HEK293T (cell line): ENCODE data around the gene CYP2B6.

ENCODE experiments used
- CTCF ChIA-PET: fragments of 350-600 bp; formaldehyde crosslinking; extraction: SDS; loops from one replicate; lab custom pipeline; 2021; ENCODE audit warnings: antibody characterized with exemption, inconsistent platforms; lab: Yijun Ruan, JAX
- POLR2A ChIA-PET: fragments of 350-600 bp; formaldehyde crosslinking; extraction: SDS; loops from one replicate; lab custom pipeline; 2020; ENCODE audit warnings: antibody characterized with exemption, inconsistent platforms; lab: Yijun Ruan, JAX
- DNase-seq: peaks from one replicate; pipeline ENCODE4 v3.0.0; 2012; ENCODE audit warnings: mixed read lengths; ENCODE audit errors: extremely low spot score
- ARNT ChIP-seq: fragments of 450-650 bp; IDR thresholded peaks from 2 replicates; pipeline ENCODE4 v1.6.1; 2017; ENCODE audit warnings: mild to moderate bottlenecking
- BHLHE40 ChIP-seq: fragments of 450-650 bp; IDR thresholded peaks from 2 replicates; pipeline ENCODE4 v1.6.1; 2016; ENCODE audit warnings: mild to moderate bottlenecking, moderate library complexity, borderline replicate concordance
- CTBP1 ChIP-seq: fragments of 450-650 bp; IDR thresholded peaks from 2 replicates; pipeline ENCODE4 v1.6.1; 2016; ENCODE audit warnings: borderline replicate concordance
- ELF4 ChIP-seq: fragments of 450-650 bp; IDR thresholded peaks from 2 replicates; pipeline ENCODE4 v1.6.1; 2017; ENCODE audit warnings: antibody characterized with exemption
- FOXA1 ChIP-seq: fragments of 450-650 bp; IDR thresholded peaks from 2 replicates; pipeline ENCODE4 v1.6.1; 2016; ENCODE audit warnings: mild to moderate bottlenecking
- FOXK2 ChIP-seq: fragments of 450-650 bp; IDR thresholded peaks from 2 replicates; pipeline ENCODE4 v1.6.1; 2016; ENCODE audit warnings: mild to moderate bottlenecking
- FOXM1 ChIP-seq: fragments of 450-650 bp; IDR thresholded peaks from 2 replicates; pipeline ENCODE4 v1.6.1; 2017; ENCODE audit warnings: mild to moderate bottlenecking, borderline replicate concordance
- HDGF ChIP-seq: fragments of 450-650 bp; IDR thresholded peaks from 2 replicates; pipeline ENCODE4 v1.6.1; 2017; ENCODE audit warnings: antibody characterized with exemption, borderline replicate concordance
- L3MBTL2 ChIP-seq: fragments of 450-650 bp; conservative IDR thresholded peaks from 2 replicates; pipeline ENCODE4 v1.6.1; 2016; ENCODE audit warnings: mild to moderate bottlenecking
- LEF1 ChIP-seq: fragments of 450-650 bp; IDR thresholded peaks from 2 replicates; pipeline ENCODE4 v1.6.1; 2017; ENCODE audit warnings: mild to moderate bottlenecking, borderline replicate concordance
- NFRKB ChIP-seq: fragments of 450-650 bp; IDR thresholded peaks from 2 replicates; pipeline ENCODE4 v1.6.1; 2016; ENCODE audit warnings: mild to moderate bottlenecking, moderate library complexity
- PKNOX1 ChIP-seq: fragments of 450-650 bp; IDR thresholded peaks from 2 replicates; pipeline ENCODE4 v1.6.1; 2016
- SP1 ChIP-seq: fragments of 450-650 bp; IDR thresholded peaks from 2 replicates; pipeline ENCODE4 v1.6.1; 2017
- SUZ12 ChIP-seq: fragments of 450-650 bp; IDR thresholded peaks from 2 replicates; pipeline ENCODE4 v1.6.1; 2016; ENCODE audit warnings: mild to moderate bottlenecking
- TARDBP ChIP-seq: fragments of 450-650 bp; IDR thresholded peaks from 2 replicates; pipeline ENCODE4 v1.6.1; 2016
- ZNF384 ChIP-seq: fragments of 450-650 bp; IDR thresholded peaks from 2 replicates; pipeline ENCODE4 v1.6.1; 2016

CYP2B6 gene

DNA sequence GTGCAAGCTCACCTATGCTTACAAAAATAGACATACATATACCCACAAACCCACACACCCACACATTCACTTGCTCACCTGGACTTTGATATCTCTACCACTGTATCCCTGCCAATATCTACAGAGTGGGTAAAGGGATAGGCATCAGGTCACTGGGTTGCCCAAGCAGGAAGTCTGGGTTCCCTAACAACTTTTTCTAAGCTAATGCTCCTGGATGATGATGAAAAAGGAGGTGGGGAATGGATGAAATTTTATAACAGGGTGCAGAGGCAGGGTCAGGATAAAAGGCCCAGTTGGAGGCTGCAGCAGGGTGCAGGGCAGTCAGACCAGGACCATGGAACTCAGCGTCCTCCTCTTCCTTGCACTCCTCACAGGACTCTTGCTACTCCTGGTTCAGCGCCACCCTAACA, at the start of gene CYP2B6:
TSS of gene CYP2B6 (plus strand) at position 311 of the 410 bp plus-strand sequence. CDS start at position 335, 24 bp downstream.
- TF ChIP-seq FOXA1 (no peak), FOXM1 (no peak), HDGF (no peak), ELF4 (no peak), BHLHE40 (no peak), NFRKB (no peak), L3MBTL2 (no peak), ARNT (no peak), FOXK2 (no peak), TARDBP (no peak), PKNOX1 (no peak), ZNF384 (no peak), SP1 (no peak), SUZ12 (no peak), LEF1 (no peak), CTBP1 (no peak)
- ChIA-PET POLR2A (no interaction called here), CTCF (interaction anchor here (0.6 kb wide), 1 partner anchor 154 kb away, joined by 5 read pairs; no protein-coding TSS in a partner anchor)
- DNase-seq, result no peak

DNA sequence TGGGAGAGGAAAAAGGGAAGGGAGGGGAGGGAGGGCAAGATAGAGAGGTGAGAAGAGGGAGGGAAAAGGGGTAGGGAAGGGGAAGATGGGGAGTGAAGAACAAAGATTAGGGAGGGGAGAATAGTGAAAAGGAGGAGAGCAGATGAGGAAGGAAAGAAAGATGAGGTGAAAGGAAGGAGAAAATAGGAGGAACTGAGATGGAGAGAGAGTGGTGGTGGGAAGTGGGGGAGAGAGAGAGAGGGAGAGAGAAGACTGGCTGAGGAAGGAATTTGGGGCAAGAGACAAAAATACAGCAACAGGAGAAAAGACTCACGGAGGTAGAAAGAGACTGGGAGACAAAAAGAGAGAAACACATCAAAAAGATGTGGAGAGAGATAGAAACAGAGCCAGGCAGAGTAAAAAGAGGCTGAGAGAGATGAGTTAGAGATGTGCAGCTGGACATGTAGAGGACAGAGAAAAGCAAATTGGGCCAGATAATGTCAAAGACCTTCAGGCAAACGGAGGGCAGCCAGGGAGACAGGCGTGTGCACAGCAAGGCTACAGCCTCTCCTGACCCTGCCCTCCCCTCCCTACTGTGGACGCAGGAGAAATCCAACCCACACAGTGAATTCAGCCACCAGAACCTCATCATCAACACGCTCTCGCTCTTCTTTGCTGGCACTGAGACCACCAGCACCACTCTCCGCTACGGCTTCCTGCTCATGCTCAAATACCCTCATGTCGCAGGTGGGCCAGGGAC, 49.4 kb upstream of the CYP2B6 start:
- POLR2A ChIA-PET, result no interaction called here
- TF ChIP-seq FOXA1 (no peak), L3MBTL2 (no peak), BHLHE40 (no peak)
- no peak for DNase-seq
- CTCF ChIA-PET, result no interaction called here

GRCh38 chr19:40945645-40946044, 45.4 kb upstream of the CYP2B6 start:
- no peak for DNase-seq
- TF ChIP-seq HDGF (no peak), LEF1 (no peak), NFRKB (no peak)
- POLR2A ChIA-PET, result no interaction called here
- CTCF ChIA-PET, result no interaction called here

GRCh38 chr19:40947114-40947513, 44.0 kb upstream of the CYP2B6 start:
- ChIA-PET POLR2A (no interaction called here), CTCF (no interaction called here)
- TF ChIP-seq FOXM1, result no peak
- TF ChIP-seq ELF4, result no peak
- TF ChIP-seq HDGF, result no peak
- no peak for TF ChIP-seq L3MBTL2
- no peak for TF ChIP-seq SP1
- TF ChIP-seq LEF1, result no peak
- no peak for TF ChIP-seq ARNT
- TF ChIP-seq FOXA1, result no peak
- TF ChIP-seq PKNOX1, result no peak
- TF ChIP-seq ZNF384, result no peak
- no peak for TF ChIP-seq CTBP1
- no peak for TF ChIP-seq BHLHE40
- no peak for TF ChIP-seq NFRKB
- no peak for DNase-seq

GRCh38 chr19:40947573-40947972, 43.5 kb upstream of the CYP2B6 start:
- TF ChIP-seq NFRKB (no peak), FOXM1 (no peak), PKNOX1 (no peak), ELF4 (no peak), BHLHE40 (no peak), ARNT (no peak), TARDBP (no peak), LEF1 (no peak), CTBP1 (no peak), ZNF384 (no peak), HDGF (no peak), L3MBTL2 (no peak), SP1 (no peak), FOXK2 (no peak), FOXA1 (no peak)
- CTCF ChIA-PET, result no interaction called here
- POLR2A ChIA-PET, result no interaction called here
- no peak for DNase-seq

DNA sequence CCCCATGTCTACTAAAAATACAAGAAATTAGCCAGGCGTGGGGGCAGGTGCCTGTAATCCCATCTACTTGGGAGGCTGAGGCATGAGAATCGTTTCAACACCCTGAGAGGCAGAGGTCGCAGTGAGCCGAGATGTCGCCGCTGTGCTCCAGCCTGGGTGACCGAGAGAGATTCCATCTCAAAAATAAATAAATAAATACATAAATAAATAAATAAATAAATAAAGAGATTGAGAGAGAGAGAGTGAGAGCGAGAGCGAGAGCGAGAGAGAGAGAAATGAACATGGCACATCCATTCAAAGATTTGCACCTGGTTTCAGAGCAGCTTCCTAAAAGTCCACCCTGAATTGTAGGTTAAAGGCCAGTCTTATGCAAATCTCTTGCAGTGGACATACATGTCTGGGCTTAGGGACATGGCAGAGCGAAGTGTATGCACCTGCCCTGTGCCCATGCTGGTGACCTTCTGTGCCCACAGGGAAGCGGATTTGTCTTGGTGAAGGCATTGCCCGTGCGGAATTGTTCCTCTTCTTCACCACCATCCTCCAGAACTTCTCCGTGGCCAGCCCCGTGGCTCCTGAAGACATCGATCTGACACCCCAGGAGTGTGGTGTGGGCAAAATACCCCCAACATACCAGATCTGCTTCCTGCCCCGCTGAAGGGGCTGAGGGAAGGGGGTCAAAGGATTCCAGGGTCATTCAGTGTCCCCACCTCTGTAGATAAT, 42.3 kb upstream of the CYP2B6 start:
- DNase-seq, result no peak
- CTCF ChIA-PET, result no interaction called here
- TF ChIP-seq LEF1, result no peak
- no peak for TF ChIP-seq ELF4
- TF ChIP-seq HDGF, result no peak
- TF ChIP-seq SP1, result no peak
- TF ChIP-seq CTBP1, result no peak
- no peak for TF ChIP-seq SUZ12
- TF ChIP-seq L3MBTL2, result no peak
- no peak for TF ChIP-seq NFRKB
- no peak for TF ChIP-seq FOXA1
- TF ChIP-seq BHLHE40, result no peak
- TF ChIP-seq FOXM1, result no peak
- no peak for TF ChIP-seq ZNF384
- no peak for TF ChIP-seq PKNOX1
- no peak for TF ChIP-seq ARNT
- no peak for TF ChIP-seq FOXK2
- no peak for TF ChIP-seq TARDBP
- POLR2A ChIA-PET, result no interaction called here
